ENCODE measurements around the gene NTN5. TPM values are rescaled to one million over a fixed set of nuclear protein-coding genes. Genes with fewer than 3 reads are reported as not detected.

Gene NTN5
- total RNA-seq, 1 donor from 2014 or later: 0.11 TPM

DNA sequence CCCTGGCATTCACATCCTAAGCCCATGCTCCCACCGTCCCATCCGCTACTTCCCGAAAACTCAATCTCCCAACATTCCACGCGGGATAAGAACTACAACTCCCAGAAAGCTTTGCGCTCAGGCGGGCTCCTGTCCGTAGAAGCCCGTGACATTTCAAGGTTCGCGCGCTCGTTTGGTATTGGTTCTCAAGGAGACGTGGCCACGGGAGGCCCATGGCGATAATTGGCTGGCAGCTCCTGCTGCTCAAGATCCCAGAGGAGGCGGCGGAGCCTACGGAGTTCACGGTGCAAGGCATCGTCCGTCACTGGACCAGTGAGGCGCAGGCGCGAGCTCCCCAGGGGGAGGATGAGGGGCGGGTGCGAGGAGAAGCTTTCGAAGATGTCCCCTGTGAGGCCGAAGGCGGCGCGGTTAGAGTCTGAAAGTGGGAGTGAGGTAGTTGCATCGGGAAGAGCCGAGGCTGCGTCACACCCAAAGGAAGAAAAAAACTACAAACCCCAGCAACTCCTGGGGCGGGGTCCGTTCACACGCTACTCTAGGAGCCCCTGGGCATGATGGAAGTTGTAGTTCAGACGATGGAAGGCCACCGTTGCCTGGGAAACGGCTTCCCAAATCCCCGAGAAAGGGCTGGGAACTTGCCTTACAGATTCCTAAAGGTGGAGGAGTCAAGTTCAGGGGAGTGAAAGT is 47.9 kb upstream of the NTN5 start:
- Histone ChIP-seq H3K4me1 (ENCODE audit: insufficient read depth, low read length) (peaks cover 17% of the 10 kb centered on the region), H3K4me2 (ENCODE audit: low read length) (peak overlapping the region; percentile 86), H3K27me3 (ENCODE audit: insufficient read depth, low read length) (no peaks in the 10 kb centered on the region), H3K36me3 (ENCODE audit: insufficient read depth, low read length) (no peaks in the 10 kb centered on the region), H3K79me2 (ENCODE audit: insufficient read depth, low read length) (no peaks in the 10 kb centered on the region), H3K9me3 (ENCODE audit: insufficient read depth, low read depth, low read length) (no peaks in the 10 kb centered on the region), H3K9ac (ENCODE audit: low read length) (peak overlapping the region; percentile 84), H2AFZ (ENCODE audit: low read depth, low read length) (peak overlapping the region; percentile 94), H3K27ac (ENCODE audit: low read depth, low read length) (peak overlapping the region; percentile 90), H3K4me3 (ENCODE audit: insufficient read depth, low read depth, low read length) (peak overlapping the region; percentile 72), H4K20me1 (ENCODE audit: insufficient read depth, low read length) (no peaks in the 10 kb centered on the region)
- FAIRE-seq (peak; percentile 63), DNase-seq (ENCODE audit: low read depth) (peak; percentile 98)
- Mint-ChIP-seq H3K4me3 (ENCODE audit: unreplicated experiment) (peak overlapping the region; percentile 88), H3K27ac (ENCODE audit: unreplicated experiment) (peak overlapping the region; percentile 87), H3K27me3 (ENCODE audit: low read depth, unreplicated experiment) (no peaks in the 10 kb centered on the region), H3K36me3 (ENCODE audit: low read depth, unreplicated experiment) (no peaks in the 10 kb centered on the region), H3K9me3 (ENCODE audit: unreplicated experiment) (peaks cover 3% of the 10 kb centered on the region), H3K4me1 (ENCODE audit: low read depth, unreplicated experiment) (peaks cover 8% of the 10 kb centered on the region)
- TF ChIP-seq, protein P1, sequence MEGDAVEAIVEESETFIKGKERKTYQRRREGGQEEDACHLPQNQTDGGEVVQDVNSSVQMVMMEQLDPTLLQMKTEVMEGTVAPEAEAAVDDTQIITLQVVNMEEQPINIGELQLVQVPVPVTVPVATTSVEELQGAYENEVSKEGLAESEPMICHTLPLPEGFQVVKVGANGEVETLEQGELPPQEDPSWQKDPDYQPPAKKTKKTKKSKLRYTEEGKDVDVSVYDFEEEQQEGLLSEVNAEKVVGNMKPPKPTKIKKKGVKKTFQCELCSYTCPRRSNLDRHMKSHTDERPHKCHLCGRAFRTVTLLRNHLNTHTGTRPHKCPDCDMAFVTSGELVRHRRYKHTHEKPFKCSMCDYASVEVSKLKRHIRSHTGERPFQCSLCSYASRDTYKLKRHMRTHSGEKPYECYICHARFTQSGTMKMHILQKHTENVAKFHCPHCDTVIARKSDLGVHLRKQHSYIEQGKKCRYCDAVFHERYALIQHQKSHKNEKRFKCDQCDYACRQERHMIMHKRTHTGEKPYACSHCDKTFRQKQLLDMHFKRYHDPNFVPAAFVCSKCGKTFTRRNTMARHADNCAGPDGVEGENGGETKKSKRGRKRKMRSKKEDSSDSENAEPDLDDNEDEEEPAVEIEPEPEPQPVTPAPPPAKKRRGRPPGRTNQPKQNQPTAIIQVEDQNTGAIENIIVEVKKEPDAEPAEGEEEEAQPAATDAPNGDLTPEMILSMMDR (IDR thresholded peaks at IDR 0.05; ENCODE audit: insufficient read depth, low read depth, low read length): no peak
- no peak for TF ChIP-seq EZH2 (IDR thresholded peaks at IDR 0.05; ENCODE audit: insufficient read depth, low read length)

GRCh38 chr19:48720251-48720612 is 47.4 kb upstream of the NTN5 start:
- H3K27ac ChIP-seq (ENCODE audit: low read depth, low read length): no peak overlapping the region
- peak overlapping the region; percentile 94 for H2AFZ ChIP-seq (ENCODE audit: low read depth, low read length)
- H3K79me2 ChIP-seq (ENCODE audit: insufficient read depth, low read length): no peaks in the 10 kb centered on the region
- H3K4me3 Mint-ChIP-seq (ENCODE audit: unreplicated experiment): peak overlapping the region; percentile 88
- peak overlapping the region; percentile 86 for H3K4me2 ChIP-seq (ENCODE audit: low read length)
- no peaks in the 10 kb centered on the region for H3K27me3 Mint-ChIP-seq (ENCODE audit: low read depth, unreplicated experiment)
- H3K27me3 ChIP-seq (ENCODE audit: insufficient read depth, low read length): no peaks in the 10 kb centered on the region
- peaks cover 14% of the 10 kb centered on the region for H3K4me1 ChIP-seq (ENCODE audit: insufficient read depth, low read length)
- no peak overlapping the region for H3K9ac ChIP-seq (ENCODE audit: low read length)
- DNase-seq (ENCODE audit: low read depth) (no peak), FAIRE-seq (no peak)
- no peak for TF ChIP-seq EZH2 (IDR thresholded peaks at IDR 0.05; ENCODE audit: insufficient read depth, low read length)
- TF ChIP-seq, protein P1 (IDR thresholded peaks at IDR 0.05; ENCODE audit: insufficient read depth, low read depth, low read length): no peak
- H3K9me3 Mint-ChIP-seq (ENCODE audit: unreplicated experiment): peaks cover 3% of the 10 kb centered on the region
- no peaks in the 10 kb centered on the region for H4K20me1 ChIP-seq (ENCODE audit: insufficient read depth, low read length)
- H3K36me3 ChIP-seq (ENCODE audit: insufficient read depth, low read length): no peaks in the 10 kb centered on the region
- peak overlapping the region; percentile 72 for H3K4me3 ChIP-seq (ENCODE audit: insufficient read depth, low read depth, low read length)
- H3K27ac Mint-ChIP-seq (ENCODE audit: unreplicated experiment): peak overlapping the region; percentile 87
- no peaks in the 10 kb centered on the region for H3K9me3 ChIP-seq (ENCODE audit: insufficient read depth, low read depth, low read length)
- H3K36me3 Mint-ChIP-seq (ENCODE audit: low read depth, unreplicated experiment): no peaks in the 10 kb centered on the region
- peaks cover 6% of the 10 kb centered on the region for H3K4me1 Mint-ChIP-seq (ENCODE audit: low read depth, unreplicated experiment)
